Subcutaneous adipose tissue (tissue), 4 donors: ENCODE data around the gene ULK4. TPM values are rescaled to one million over a fixed set of nuclear protein-coding genes. Genes with fewer than 3 reads are reported as not detected.

Experiments
- total RNA-seq, 4 donors: library from RNA; depleted of rRNA; stranded (reverse); fragments of >200 nt; gene quantifications; one replicate each; pipeline ENCODE4 v1.1.0, GENCODE V29; 2016
- TF ChIP-seq, protein P1 (sequence below): fragments of 450-650 bp; IDR thresholded peaks from one replicate; pipeline ENCODE4 v1.5.1; 2016; ENCODE audit warnings: low read depth, mild to moderate bottlenecking, control low read depth, antibody characterized with exemption, moderate library complexity

Gene ULK4
- total RNA-seq, 4 donors from 2014 or later = 10.6 to 32.0 (median 22.6) TPM

DNA sequence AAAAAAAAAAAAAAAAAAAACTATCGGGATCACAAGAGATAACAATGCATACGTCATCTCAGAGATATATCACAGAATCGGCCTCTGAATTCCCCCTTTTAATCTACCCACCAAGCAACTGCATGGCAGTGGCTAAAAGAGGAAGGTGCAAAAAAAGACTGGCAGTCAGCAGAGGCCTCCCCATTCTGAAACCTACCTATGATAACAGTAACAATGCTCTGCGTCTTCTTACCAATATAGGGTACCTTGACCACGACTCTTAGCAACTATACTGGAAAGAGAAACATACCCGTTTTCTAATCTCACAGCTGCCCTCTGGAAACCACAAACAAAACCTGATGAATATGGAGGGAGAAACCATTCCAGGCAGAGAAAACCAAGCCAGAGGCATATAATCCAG is 106.9 kb downstream of the ULK4 start:
- TF ChIP-seq, protein P1, sequence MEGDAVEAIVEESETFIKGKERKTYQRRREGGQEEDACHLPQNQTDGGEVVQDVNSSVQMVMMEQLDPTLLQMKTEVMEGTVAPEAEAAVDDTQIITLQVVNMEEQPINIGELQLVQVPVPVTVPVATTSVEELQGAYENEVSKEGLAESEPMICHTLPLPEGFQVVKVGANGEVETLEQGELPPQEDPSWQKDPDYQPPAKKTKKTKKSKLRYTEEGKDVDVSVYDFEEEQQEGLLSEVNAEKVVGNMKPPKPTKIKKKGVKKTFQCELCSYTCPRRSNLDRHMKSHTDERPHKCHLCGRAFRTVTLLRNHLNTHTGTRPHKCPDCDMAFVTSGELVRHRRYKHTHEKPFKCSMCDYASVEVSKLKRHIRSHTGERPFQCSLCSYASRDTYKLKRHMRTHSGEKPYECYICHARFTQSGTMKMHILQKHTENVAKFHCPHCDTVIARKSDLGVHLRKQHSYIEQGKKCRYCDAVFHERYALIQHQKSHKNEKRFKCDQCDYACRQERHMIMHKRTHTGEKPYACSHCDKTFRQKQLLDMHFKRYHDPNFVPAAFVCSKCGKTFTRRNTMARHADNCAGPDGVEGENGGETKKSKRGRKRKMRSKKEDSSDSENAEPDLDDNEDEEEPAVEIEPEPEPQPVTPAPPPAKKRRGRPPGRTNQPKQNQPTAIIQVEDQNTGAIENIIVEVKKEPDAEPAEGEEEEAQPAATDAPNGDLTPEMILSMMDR = no peak

DNA sequence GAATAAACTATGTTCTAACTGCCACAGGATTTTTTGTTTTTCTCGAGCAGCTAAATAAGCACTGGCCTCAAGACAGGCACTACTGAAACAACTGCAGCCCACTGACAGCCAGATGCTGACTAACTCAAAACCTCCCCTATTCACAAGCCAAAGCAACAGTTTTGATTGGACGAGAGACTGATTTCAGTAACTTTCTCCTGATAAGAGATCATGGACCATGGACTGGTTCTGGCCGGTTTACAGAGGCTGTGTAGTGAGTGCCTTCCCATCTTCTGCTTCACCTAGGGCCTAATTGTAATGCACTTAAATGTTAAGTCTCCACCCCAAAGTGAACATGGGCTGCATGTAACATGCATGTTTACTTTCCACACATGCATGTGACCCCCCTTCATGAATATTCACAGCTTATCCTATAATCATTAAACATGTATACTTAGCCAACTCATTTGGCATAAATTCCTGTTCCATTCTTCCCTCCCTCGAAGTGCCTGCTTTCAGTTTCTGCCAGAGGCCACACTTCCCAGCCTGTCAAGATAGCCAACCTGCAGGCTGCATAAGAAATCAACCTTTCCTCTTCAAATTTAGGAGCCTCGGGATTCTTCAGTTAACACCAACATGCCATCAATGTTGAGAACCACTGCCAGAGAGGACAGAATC is 108.2 kb downstream of the ULK4 start:
- TF ChIP-seq, protein P1 = no peak

- TF ChIP-seq, protein P1 = no peak
Measured at GRCh38 chr3:41848753-41849574, 112.9 kb downstream of the ULK4 start.

DNA sequence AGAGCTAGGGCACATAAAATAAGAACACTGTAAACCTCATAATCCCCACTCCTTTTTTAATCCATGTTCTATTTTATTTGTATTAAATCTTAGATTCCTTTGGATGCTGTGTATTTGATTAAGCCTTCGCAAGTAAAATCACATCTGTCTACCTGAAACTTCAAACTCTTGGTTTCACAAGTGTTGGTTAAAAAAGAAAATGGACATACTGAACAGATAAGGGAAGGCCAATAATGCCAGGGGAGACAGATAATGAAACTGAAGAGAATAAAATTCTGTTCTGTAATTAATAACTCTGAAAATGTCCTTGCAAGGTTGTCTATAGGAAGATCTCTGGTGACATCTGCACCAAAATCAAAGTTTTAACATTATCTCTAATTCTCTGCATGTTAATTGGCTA is 114.2 kb downstream of the ULK4 start:
- TF ChIP-seq, protein P1 = no peak

GRCh38 chr3:41846850-41847249 is 115.1 kb downstream of the ULK4 start:
- TF ChIP-seq, protein P1 = no peak

DNA sequence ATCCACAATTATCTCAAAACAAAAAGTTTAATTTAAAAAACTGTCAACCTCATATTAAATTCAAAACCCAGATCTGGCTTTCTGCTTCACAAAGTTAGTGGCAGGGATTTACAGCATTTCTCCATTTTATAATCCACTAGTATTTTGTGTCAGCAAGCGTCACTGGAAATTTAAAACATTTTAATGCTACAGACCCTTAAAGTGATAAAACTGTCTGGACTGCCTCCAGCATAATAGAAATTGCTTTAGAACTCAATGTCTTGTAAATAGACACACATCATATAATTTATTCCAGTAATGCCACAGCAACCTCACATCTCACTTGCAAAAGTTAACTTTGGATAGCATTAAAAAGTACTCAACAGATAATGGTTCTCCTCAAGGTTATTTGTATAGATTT is 116.1 kb downstream of the ULK4 start:
- TF ChIP-seq, protein P1 = no peak

DNA sequence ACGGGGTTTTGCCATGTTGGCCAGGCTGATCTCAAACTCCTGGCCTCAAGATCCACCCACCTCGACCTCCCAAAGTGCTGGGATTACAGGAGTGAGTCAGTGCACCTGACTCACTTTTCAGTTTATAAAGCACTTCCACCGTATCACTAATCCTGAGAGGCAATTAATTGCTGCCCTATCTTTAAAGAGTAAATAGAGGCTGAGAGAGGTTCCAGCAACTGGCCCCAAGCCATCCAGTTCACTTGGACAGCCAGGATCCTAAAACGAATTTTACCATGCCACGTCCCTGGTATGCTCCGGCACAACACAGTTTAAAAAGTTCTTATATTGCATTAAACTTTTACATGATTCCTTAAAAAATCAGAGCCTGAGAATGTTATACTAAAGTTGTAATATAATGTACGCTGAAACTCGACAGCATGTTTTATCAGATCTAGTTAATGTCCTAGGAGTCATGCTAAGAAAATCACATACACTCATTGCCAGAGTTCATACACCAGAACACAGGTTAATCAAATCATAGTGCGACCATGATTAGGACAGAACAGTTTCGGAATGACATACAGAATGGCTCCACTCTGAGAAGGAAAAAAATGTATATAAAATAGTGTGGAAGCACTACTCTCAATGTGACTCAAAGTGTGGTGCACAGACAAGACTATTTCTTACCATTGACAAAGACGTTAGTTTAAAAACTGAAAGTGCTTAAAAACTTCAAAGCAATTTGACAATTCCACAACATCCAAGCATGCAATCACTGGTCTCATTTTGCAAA is 125.4 kb downstream of the ULK4 start:
- TF ChIP-seq, protein P1 = no peak
